GM19023 (cell line): ENCODE results near the gene ESRRA.
A peak's percentile ranks its signal among the peaks of the same experiment; 100 is the strongest.
"Not testable (repeated sequence)": the region's sequence is repeated elsewhere in the genome, so short reads cannot be mapped to it uniquely, and the experiment has no call there.

ENCODE experiments used
- ATAC-seq: cut with Tn5 transposase; IDR thresholded peaks from one replicate; pipeline ENCODE4 v1.9.1; 2021; ENCODE audit warnings: mild to moderate bottlenecking, moderate library complexity; ENCODE audit not compliant: unreplicated experiment

ESRRA gene

GRCh38 chr11:64307795-64308194 is 2.5 kb downstream of the ESRRA start:
- ATAC-seq, result not testable (repeated sequence)

GRCh38 chr11:64312947-64313346 is 7.6 kb downstream of the ESRRA start:
- ATAC-seq, result no peak

- ATAC-seq, result no peak
Measured at GRCh38 chr11:64313491-64314145, 8.3 kb downstream of the ESRRA start.

GRCh38 chr11:64314146-64314804 is 9.0 kb downstream of the ESRRA start:
- ATAC-seq, result no peak

GRCh38 chr11:64314805-64315561 is 9.7 kb downstream of the ESRRA start:
- no peak for ATAC-seq

GRCh38 chr11:64315667-64316526 is 10.6 kb downstream of the ESRRA start:
- not testable (repeated sequence) for ATAC-seq

- peak; percentile 0 for ATAC-seq
Measured at GRCh38 chr11:64316672-64317324, 11.5 kb downstream of the ESRRA start.

GRCh38 chr11:64317325-64317960 is 12.1 kb downstream of the ESRRA start, which contains the start of gene TRMT112:
TSS of gene TRMT112 (minus strand) at chr11:64317559. CDS start at chr11:64317526, 33 bp downstream.
- peak; percentile 65 for ATAC-seq

GRCh38 chr11:64317961-64318765 is 12.8 kb downstream of the ESRRA start, which contains the start of gene PRDX5:
TSS of gene PRDX5 (plus strand) at chr11:64318121. CDS start at chr11:64318216, 95 bp downstream.
- ATAC-seq, result peak; percentile 78

- no peak for ATAC-seq
Measured at GRCh38 chr11:64318766-64319761, 13.7 kb downstream of the ESRRA start.

GRCh38 chr11:64320556-64320955 is 15.2 kb downstream of the ESRRA start:
- no peak for ATAC-seq

- ATAC-seq, result no peak
Measured at GRCh38 chr11:64321026-64321425, 15.7 kb downstream of the ESRRA start.

GRCh38 chr11:64321533-64321932 is 16.2 kb downstream of the ESRRA start:
- no peak for ATAC-seq

- no peak for ATAC-seq
Measured at GRCh38 chr11:64322925-64323260, 17.6 kb downstream of the ESRRA start.

GRCh38 chr11:64323373-64323772 is 18.0 kb downstream of the ESRRA start:
- ATAC-seq, result no peak

- ATAC-seq, result not testable (repeated sequence)
Measured at GRCh38 chr11:64323984-64324383, 18.7 kb downstream of the ESRRA start.

- no peak for ATAC-seq
Measured at GRCh38 chr11:64324692-64325469, 19.6 kb downstream of the ESRRA start.
